Erythroblast (primary cell): ENCODE results near the gene LYRM1.
"Not testable (repeated sequence)": the region's sequence is repeated elsewhere in the genome, so short reads cannot be mapped to it uniquely, and the experiment has no call there.

ENCODE experiments used
- GATA1 ChIP-seq: IDR thresholded peaks from 2 replicates; pipeline ENCODE4 v1.6.1; 2011; ENCODE audit warnings: low read depth, mild to moderate bottlenecking, control low read depth, low read length, moderate library complexity
- POLR2A ChIP-seq: IDR thresholded peaks from 2 replicates; pipeline ENCODE4 v1.6.1; 2011; ENCODE audit warnings: mild to moderate bottlenecking, low read length

DNA sequence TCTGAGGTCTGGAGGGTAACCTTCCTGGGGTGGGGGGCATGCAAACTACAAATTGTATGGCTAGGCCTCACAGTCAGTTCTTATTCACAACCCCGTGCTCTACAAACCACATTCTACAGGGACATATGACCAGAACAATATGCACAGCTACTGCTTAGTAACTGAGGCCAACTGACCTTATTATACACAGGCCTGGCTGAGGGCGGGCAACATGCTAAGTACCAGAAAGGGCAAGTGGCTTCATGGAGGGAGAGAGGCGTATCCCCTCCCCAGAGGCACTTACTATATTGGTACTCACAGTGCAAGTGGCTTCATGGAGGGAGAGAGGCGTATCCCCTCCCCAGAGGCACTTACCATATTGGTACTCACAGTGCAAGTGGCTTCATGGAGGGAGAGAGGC is 39.6 kb upstream of the LYRM1 start:
- not testable (repeated sequence) for TF ChIP-seq POLR2A, GATA1
